ENCODE results near the gene RAB11FIP2. TPM values are rescaled to one million over a fixed set of nuclear protein-coding genes. Genes with fewer than 3 reads are reported as not detected.

RAB11FIP2 gene
- total and polyA plus RNA-seq, 8 donors: 4.3 to 74.1 (median 16.8) TPM

DNA sequence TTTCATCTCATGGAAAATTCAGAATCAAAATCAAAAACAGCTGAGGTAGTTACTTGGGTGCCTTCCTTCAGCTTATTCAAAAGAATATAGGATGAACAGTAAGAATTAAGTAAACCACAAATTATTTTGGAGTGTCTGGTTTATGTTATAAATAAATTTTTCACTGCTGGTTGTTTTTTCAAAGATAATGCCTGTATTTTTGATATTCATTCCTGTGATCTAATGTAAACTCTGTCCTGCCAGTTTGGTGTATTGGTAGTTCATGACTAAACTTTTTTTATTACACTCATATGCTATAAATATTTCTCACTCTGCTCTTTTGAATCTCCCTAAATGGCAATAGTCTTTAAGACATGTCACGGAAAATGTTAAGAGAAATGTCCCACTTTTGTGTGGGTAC lies 11.6 kb upstream of the RAB11FIP2 start:
- intact Hi-C loops (cut with DNase I; ENCODE audit: low total_unique reads): no loop called here
- TF ChIP-seq POLR2AphosphoS5 (IDR thresholded peaks at IDR 0.05) (no peak), POLR2A (IDR thresholded peaks at IDR 0.05) (no peak), EP300 (IDR thresholded peaks at IDR 0.05) (no peak)
- TF ChIP-seq, protein P1, sequence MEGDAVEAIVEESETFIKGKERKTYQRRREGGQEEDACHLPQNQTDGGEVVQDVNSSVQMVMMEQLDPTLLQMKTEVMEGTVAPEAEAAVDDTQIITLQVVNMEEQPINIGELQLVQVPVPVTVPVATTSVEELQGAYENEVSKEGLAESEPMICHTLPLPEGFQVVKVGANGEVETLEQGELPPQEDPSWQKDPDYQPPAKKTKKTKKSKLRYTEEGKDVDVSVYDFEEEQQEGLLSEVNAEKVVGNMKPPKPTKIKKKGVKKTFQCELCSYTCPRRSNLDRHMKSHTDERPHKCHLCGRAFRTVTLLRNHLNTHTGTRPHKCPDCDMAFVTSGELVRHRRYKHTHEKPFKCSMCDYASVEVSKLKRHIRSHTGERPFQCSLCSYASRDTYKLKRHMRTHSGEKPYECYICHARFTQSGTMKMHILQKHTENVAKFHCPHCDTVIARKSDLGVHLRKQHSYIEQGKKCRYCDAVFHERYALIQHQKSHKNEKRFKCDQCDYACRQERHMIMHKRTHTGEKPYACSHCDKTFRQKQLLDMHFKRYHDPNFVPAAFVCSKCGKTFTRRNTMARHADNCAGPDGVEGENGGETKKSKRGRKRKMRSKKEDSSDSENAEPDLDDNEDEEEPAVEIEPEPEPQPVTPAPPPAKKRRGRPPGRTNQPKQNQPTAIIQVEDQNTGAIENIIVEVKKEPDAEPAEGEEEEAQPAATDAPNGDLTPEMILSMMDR (IDR thresholded peaks at IDR 0.05): no peak
- WGBS, 5 donors: 93 to 100% (median 98%) methylated on average over 1 of the region's 1 CpG

DNA sequence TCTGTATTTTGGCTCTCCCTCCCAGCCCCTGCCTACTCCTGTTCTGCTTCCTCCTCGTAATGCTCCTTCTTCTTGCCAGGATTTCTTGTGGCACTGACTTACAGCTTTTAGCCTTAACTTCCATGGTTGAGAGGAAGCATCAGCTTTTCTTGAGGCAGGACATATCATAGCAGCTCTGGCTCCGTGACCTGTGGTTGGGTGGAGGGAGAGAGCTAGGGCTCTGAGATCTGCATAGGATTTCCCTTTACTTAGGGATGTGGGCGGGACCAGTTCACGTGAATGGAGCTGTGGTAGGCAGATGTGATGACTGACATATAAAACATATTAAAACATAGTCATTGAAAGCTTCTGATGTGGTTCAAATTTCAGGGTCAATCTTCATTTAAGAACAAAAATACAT lies 10.6 kb upstream of the RAB11FIP2 start:
- no peak overlapping the region for H3K4me3 ChIP-seq

More for the DNA sequence above, 11.6 kb upstream of the RAB11FIP2 start:
- Histone ChIP-seq H3K27ac (no peak overlapping the region), H3K9me3 (no peaks in the 10 kb centered on the region), H3K27me3 (no peaks in the 10 kb centered on the region), H3K4me1 (peaks cover 0 to 14% (median 0%) of the 10 kb centered on the region in 4 donors), H3K36me3 (no peaks in the 10 kb centered on the region), H3K4me3 (no peak overlapping the region)
- no peak for DNase-seq

GRCh38 chr10:118054383-118054782 lies 7.6 kb upstream of the RAB11FIP2 start:
- H3K9me3 ChIP-seq: no peaks in the 10 kb centered on the region
- H3K4me3 ChIP-seq: no peak overlapping the region
- no peaks in the 10 kb centered on the region for H3K4me1 ChIP-seq
- no peaks in the 10 kb centered on the region for H3K36me3 ChIP-seq
- no peak for TF ChIP-seq EP300 (IDR thresholded peaks at IDR 0.05)
- TF ChIP-seq POLR2AphosphoS5 (IDR thresholded peaks at IDR 0.05): no peak
- TF ChIP-seq POLR2A (IDR thresholded peaks at IDR 0.05): no peak
- DNase-seq: no peak
- H3K27me3 ChIP-seq: no peaks in the 10 kb centered on the region
- peak overlapping the region in 1 of 5 donors; percentile 6 for H3K27ac ChIP-seq
- 78 to 88% (median 84%) methylated on average over 2 of the region's 2 CpGs for WGBS, 5 donors
- intact Hi-C loops (cut with DNase I; ENCODE audit: low total_unique reads): no loop called here

More for the DNA sequence above, 10.6 kb upstream of the RAB11FIP2 start:
- Histone ChIP-seq H3K27ac (no peak overlapping the region), H3K27me3 (no peaks in the 10 kb centered on the region), H3K36me3 (no peaks in the 10 kb centered on the region), H3K4me1 (peaks cover 0 to 4% (median 0%) of the 10 kb centered on the region in 4 donors), H3K9me3 (no peaks in the 10 kb centered on the region)
- intact Hi-C loops (cut with DNase I; ENCODE audit: low total_unique reads): no loop called here
- no peak for DNase-seq
- no peak for TF ChIP-seq POLR2AphosphoS5 (IDR thresholded peaks at IDR 0.05)
- TF ChIP-seq, protein P1 (IDR thresholded peaks at IDR 0.05): no peak
- no peak for TF ChIP-seq EP300 (IDR thresholded peaks at IDR 0.05)
- WGBS, 5 donors: 78 to 91% (median 87%) methylated on average over 4 of the region's 4 CpGs

DNA sequence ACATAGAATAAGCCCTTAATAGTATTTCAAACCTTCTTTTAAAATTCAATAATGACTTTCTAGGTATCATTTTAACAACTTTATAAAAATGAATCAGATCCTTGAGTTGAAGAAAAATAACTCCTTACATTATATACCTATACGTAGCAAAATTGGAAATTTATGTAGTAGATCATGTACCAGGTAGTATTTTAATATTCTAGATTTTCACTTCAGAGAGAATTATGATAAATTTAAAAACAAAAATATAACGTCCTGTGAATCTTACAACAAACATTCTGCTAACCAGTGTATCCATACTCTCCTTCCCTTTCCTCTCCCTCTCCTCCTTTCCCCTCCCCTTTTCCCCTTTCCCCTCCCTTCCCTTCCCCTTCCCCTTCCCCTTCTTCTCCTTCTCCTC lies 6.1 kb upstream of the RAB11FIP2 start:
- H3K27me3 ChIP-seq: no peaks in the 10 kb centered on the region
- WGBS, 5 donors: 81 to 91% (median 87%) methylated on average over 2 of the region's 2 CpGs

GRCh38 chr10:118047880-118048279 lies 1.1 kb upstream of the RAB11FIP2 start:
- WGBS, 5 donors: 59 to 78% (median 77%) methylated on average over 5 of the region's 5 CpGs
- intact Hi-C loops (cut with DNase I; ENCODE audit: low total_unique reads): no loop called here
- H3K27ac ChIP-seq: peak overlapping the region in 2 of 5 donors; percentile 93 to 95

More for the DNA sequence above, 6.1 kb upstream of the RAB11FIP2 start:
- no peak for DNase-seq
- Histone ChIP-seq H3K27ac (no peak overlapping the region), H3K4me1 (peaks cover 0 to 3% (median 0%) of the 10 kb centered on the region in 4 donors), H3K9me3 (no peaks in the 10 kb centered on the region), H3K36me3 (no peaks in the 10 kb centered on the region), H3K4me3 (no peak overlapping the region)
- no peak for TF ChIP-seq POLR2A (IDR thresholded peaks at IDR 0.05)
- TF ChIP-seq, protein P1 (IDR thresholded peaks at IDR 0.05): no peak
- no peak for TF ChIP-seq POLR2AphosphoS5 (IDR thresholded peaks at IDR 0.05)
- no peak for TF ChIP-seq EP300 (IDR thresholded peaks at IDR 0.05)
- intact Hi-C loops (cut with DNase I; ENCODE audit: low total_unique reads): no loop called here

More at GRCh38 chr10:118047880-118048279, 1.1 kb upstream of the RAB11FIP2 start:
- Histone ChIP-seq H3K4me1 (peaks cover 7 to 43% (median 27%) of the 10 kb centered on the region in 4 donors), H3K36me3 (no peaks in the 10 kb centered on the region), H3K4me3 (no peak overlapping the region), H3K9me3 (no peaks in the 10 kb centered on the region), H3K27me3 (no peaks in the 10 kb centered on the region)
- no peak for DNase-seq
- TF ChIP-seq POLR2AphosphoS5 (IDR thresholded peaks at IDR 0.05) (no peak), EP300 (IDR thresholded peaks at IDR 0.05) (no peak), POLR2A (IDR thresholded peaks at IDR 0.05) (no peak)
- TF ChIP-seq, protein P1 (IDR thresholded peaks at IDR 0.05): no peak

Data from stomach (tissue), 9 donors.